GM12878 (cell line): ENCODE results near the gene C6orf120. TPM values are rescaled to one million over a fixed set of nuclear protein-coding genes. Genes with fewer than 3 reads are reported as not detected.
A peak's percentile ranks its signal among the peaks of the same experiment; 100 is the strongest.

Experiments used
- BCL3 ChIP-seq: IDR thresholded peaks from 2 replicates; pipeline ENCODE4 v1.6.1; 2011; ENCODE audit warnings: borderline replicate concordance, low read depth, mild to moderate bottlenecking, moderate library complexity, low read length; ENCODE audit not compliant: insufficient read depth, poor library complexity, severe bottlenecking
- BRCA1 ChIP-seq: IDR thresholded peaks from 2 replicates; pipeline ENCODE4 v1.6.1; 2011; ENCODE audit warnings: low read depth, low read length, improper control_type of control experiment
- GATAD2B ChIP-seq: fragments of 450-650 bp; conservative IDR thresholded peaks from 2 replicates; pipeline ENCODE4 v1.6.1; 2017; ENCODE audit warnings: low read depth, mild to moderate bottlenecking, moderate library complexity
- IRF3 ChIP-seq: fragments of 450-650 bp; IDR thresholded peaks from 2 replicates; pipeline ENCODE4 v1.6.1; 2014; ENCODE audit warnings: mild to moderate bottlenecking
- PAX5 ChIP-seq: IDR thresholded peaks from 2 replicates; pipeline ENCODE4 v1.6.1; 2011; ENCODE audit warnings: low read depth, low read length, borderline replicate concordance
- POLR2A ChIP-seq: IDR thresholded peaks from 2 replicates; pipeline ENCODE4 v1.6.1; 2011; ENCODE audit warnings: low read depth, mild to moderate bottlenecking, low read length
- ZNF274 ChIP-seq: IDR thresholded peaks from one replicate; pipeline ENCODE4 v1.8.0; 2011; ENCODE audit not compliant: insufficient read length, insufficient read depth
- polyA plus RNA-seq, 11 experiments: library from polyadenylated mRNA; depleted of rRNA in 4 of 11; unstranded in 6 of 11; stranded (reverse) in 5 of 11; fragments of >200 nt; fragmentation: Nextera tagmentation in 4 of 11; fragmentation: Illumina TruSeq in 1 of 11; extraction: Ambion mirVana in 4 of 11; extraction: Trizol in 1 of 11; gene quantifications; 1 replicate in 1 of 11; 2 replicates in 10 of 11; pipeline versions ENCODE4 v1.2.1 to v1.2.3, GENCODE V29; 2011 to 2016; ENCODE audit warnings: inconsistent platforms in 2 of 11, missing spikeins in 2 of 11, low read depth in 1 of 11
- total RNA-seq, 4 experiments: library from RNA; depleted of rRNA in 3 of 4; stranded (reverse); fragments of >200 nt in 3 of 4; fragmentation: Illumina TruSeq in 1 of 4; extraction: Trizol in 1 of 4; gene quantifications; 2 replicates each; pipeline versions ENCODE4 v1.2.1 to v1.2.3, GENCODE V29; 2013 to 2021
- TF ChIP-seq, protein P1 (sequence below): fragments of 450-650 bp; IDR thresholded peaks from 2 replicates; pipeline ENCODE4 v1.6.1; 2016; ENCODE audit warnings: mild to moderate bottlenecking, moderate library complexity, borderline replicate concordance
- TF ChIP-seq, protein P2 (sequence below): IDR thresholded peaks from 2 replicates; pipeline ENCODE4 v1.6.1; 2012; ENCODE audit warnings: low read length, inconsistent platforms
- TF ChIP-seq, protein P3 (sequence below): IDR thresholded peaks from 2 replicates; pipeline ENCODE4 v1.6.1; 2012; ENCODE audit warnings: low read depth, low read length, improper control_type of control experiment

Gene C6orf120
- total and polyA plus RNA-seq, 10 of the 15 experiments (the other 5 are each of a cell fraction or from before 2014, with no cell fraction given) = 3.6 to 23.9 (median 18.2) TPM

DNA sequence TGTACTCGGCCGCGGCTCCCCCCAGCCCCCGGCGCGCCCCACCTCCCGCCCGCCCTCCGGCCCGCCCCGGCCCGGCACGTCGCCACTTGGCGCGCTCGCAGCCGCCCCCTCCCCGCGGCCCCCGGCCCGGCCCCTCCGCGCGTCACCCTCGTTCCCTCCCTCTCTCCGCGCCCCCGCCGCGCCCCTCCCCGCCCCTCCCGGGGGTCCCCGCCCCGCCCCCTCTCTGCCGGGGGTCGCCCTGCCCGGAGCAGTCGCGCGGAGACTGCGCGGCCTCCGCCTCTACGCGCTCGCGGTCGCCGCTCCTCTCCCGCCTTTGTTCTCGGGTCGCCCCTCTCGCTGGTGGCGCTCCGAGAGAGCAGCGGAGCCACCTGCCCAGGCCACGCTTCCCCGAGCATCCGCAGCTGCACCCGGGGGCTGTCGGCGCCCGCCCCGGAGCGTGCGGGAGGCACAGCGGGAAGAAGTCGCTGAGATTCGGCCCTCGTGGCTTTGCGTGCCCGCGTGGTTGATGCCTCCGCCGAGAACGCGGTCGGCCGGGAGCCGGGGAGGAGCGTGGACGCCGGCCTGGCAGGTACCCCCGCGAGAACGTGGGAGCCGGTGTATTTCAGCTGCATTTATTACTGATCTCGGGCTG is 22.7 kb downstream of the C6orf120 start, which contains the start of gene PHF10 (continued):
- TF ChIP-seq, protein P1, sequence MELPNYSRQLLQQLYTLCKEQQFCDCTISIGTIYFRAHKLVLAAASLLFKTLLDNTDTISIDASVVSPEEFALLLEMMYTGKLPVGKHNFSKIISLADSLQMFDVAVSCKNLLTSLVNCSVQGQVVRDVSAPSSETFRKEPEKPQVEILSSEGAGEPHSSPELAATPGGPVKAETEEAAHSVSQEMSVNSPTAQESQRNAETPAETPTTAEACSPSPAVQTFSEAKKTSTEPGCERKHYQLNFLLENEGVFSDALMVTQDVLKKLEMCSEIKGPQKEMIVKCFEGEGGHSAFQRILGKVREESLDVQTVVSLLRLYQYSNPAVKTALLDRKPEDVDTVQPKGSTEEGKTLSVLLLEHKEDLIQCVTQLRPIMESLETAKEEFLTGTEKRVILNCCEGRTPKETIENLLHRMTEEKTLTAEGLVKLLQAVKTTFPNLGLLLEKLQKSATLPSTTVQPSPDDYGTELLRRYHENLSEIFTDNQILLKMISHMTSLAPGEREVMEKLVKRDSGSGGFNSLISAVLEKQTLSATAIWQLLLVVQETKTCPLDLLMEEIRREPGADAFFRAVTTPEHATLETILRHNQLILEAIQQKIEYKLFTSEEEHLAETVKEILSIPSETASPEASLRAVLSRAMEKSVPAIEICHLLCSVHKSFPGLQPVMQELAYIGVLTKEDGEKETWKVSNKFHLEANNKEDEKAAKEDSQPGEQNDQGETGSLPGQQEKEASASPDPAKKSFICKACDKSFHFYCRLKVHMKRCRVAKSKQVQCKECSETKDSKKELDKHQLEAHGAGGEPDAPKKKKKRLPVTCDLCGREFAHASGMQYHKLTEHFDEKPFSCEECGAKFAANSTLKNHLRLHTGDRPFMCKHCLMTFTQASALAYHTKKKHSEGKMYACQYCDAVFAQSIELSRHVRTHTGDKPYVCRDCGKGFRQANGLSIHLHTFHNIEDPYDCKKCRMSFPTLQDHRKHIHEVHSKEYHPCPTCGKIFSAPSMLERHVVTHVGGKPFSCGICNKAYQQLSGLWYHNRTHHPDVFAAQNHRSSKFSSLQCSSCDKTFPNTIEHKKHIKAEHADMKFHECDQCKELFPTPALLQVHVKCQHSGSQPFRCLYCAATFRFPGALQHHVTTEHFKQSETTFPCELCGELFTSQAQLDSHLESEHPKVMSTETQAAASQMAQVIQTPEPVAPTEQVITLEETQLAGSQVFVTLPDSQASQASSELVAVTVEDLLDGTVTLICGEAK = no peak
- no peak for TF ChIP-seq ZNF274
- TF ChIP-seq, protein P2, sequence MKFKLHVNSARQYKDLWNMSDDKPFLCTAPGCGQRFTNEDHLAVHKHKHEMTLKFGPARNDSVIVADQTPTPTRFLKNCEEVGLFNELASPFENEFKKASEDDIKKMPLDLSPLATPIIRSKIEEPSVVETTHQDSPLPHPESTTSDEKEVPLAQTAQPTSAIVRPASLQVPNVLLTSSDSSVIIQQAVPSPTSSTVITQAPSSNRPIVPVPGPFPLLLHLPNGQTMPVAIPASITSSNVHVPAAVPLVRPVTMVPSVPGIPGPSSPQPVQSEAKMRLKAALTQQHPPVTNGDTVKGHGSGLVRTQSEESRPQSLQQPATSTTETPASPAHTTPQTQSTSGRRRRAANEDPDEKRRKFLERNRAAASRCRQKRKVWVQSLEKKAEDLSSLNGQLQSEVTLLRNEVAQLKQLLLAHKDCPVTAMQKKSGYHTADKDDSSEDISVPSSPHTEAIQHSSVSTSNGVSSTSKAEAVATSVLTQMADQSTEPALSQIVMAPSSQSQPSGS = no peak
- TF ChIP-seq, protein P3, sequence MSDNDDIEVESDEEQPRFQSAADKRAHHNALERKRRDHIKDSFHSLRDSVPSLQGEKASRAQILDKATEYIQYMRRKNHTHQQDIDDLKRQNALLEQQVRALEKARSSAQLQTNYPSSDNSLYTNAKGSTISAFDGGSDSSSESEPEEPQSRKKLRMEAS = no peak
- TF ChIP-seq POLR2A = peak; percentile 77
- no peak for TF ChIP-seq BCL3
- TF ChIP-seq IRF3 = no peak
- TF ChIP-seq PAX5 = peak; percentile 42; the same call in 1 of the 2 replicates
- no peak for TF ChIP-seq BRCA1
- peak; percentile 76 for TF ChIP-seq GATAD2B
